HuH-7.5 (cell line): ENCODE data around the gene CAPN14.

Source experiments
- DNase-seq: peaks from one replicate; pipeline ENCODE4 v3.0.0; 2011; ENCODE audit warnings: low spot score

The CAPN14 gene

GRCh38 chr2:31243053-31243452 lies 25.7 kb upstream of the CAPN14 start:
- no peak for DNase-seq

GRCh38 chr2:31241625-31242270 lies 24.4 kb upstream of the CAPN14 start:
- DNase-seq = no peak

GRCh38 chr2:31240381-31241365 lies 23.4 kb upstream of the CAPN14 start:
- no peak for DNase-seq

- DNase-seq = no peak
Observed at GRCh38 chr2:31239593-31240177, 22.4 kb upstream of the CAPN14 start.

GRCh38 chr2:31238906-31239592 lies 21.7 kb upstream of the CAPN14 start:
- no peak for DNase-seq

- DNase-seq = no peak
Observed at GRCh38 chr2:31238126-31238905, 21.0 kb upstream of the CAPN14 start.

- no peak for DNase-seq
Observed at GRCh38 chr2:31237348-31238017, 20.2 kb upstream of the CAPN14 start.

- no peak for DNase-seq
Observed at GRCh38 chr2:31236433-31237205, 19.3 kb upstream of the CAPN14 start.

GRCh38 chr2:31235504-31235902 lies 18.2 kb upstream of the CAPN14 start:
- no peak for DNase-seq

- no peak for DNase-seq
Observed at GRCh38 chr2:31234683-31235503, 17.6 kb upstream of the CAPN14 start.

- DNase-seq = peak; percentile 53
Observed at GRCh38 chr2:31233741-31234682, 16.7 kb upstream of the CAPN14 start, which contains the start of gene EHD3. Gene EHD3 (plus strand): TSS chr2:31234152. CDS start chr2:31234622, 470 bp downstream.

GRCh38 chr2:31233231-31233630 lies 15.9 kb upstream of the CAPN14 start:
- no peak for DNase-seq

GRCh38 chr2:31232586-31232985 lies 15.3 kb upstream of the CAPN14 start:
- DNase-seq = no peak

- DNase-seq = no peak
Observed at GRCh38 chr2:31231571-31232302, 14.4 kb upstream of the CAPN14 start.

- no peak for DNase-seq
Observed at GRCh38 chr2:31230751-31231150, 13.4 kb upstream of the CAPN14 start.

- no peak for DNase-seq
Observed at GRCh38 chr2:31228717-31229116, 11.4 kb upstream of the CAPN14 start.

GRCh38 chr2:31227711-31228125 lies 10.4 kb upstream of the CAPN14 start:
- DNase-seq = no peak
